Liver (tissue), 9 donors: ENCODE data around the gene ZNF579. TPM values are rescaled to one million over a fixed set of nuclear protein-coding genes. Genes with fewer than 3 reads are reported as not detected.

Experiments
- DNase-seq: peaks from one replicate; pipeline ENCODE4 v3.0.0-alpha.2; 2017; ENCODE audit warnings: low spot score
- H3K27ac ChIP-seq, 2 donors: one replicate each; pipeline ENCODE4 v1.7.0; 2013; ENCODE audit warnings: inconsistent platforms in 2 of 2, low read length in 2 of 2, control low read depth in 1 of 2, low read depth in 1 of 2, mild to moderate bottlenecking in 1 of 2
- H3K27me3 ChIP-seq, 4 donors: one replicate each; pipeline versions ENCODE4 v1.6.1 to v1.7.0; 2013; ENCODE audit warnings: low read length in 3 of 4, inconsistent platforms in 1 of 4, mild to moderate bottlenecking in 1 of 4, moderate library complexity in 1 of 4; ENCODE audit not compliant: control insufficient read depth in 4 of 4, insufficient read depth in 4 of 4
- H3K36me3 ChIP-seq, 4 donors: one replicate each; pipeline versions ENCODE4 v1.6.1 to v1.7.0; 2013; ENCODE audit warnings: low read length in 3 of 4, mild to moderate bottlenecking in 3 of 4, low read depth in 1 of 4, moderate library complexity in 1 of 4; ENCODE audit not compliant: control insufficient read depth in 4 of 4, insufficient read depth in 3 of 4
- H3K4me1 ChIP-seq, 4 donors: one replicate each; pipeline versions ENCODE4 v1.6.1 to v1.7.0; 2013; ENCODE audit warnings: low read length in 3 of 4, mild to moderate bottlenecking in 3 of 4, moderate library complexity in 1 of 4; ENCODE audit not compliant: control insufficient read depth in 4 of 4, insufficient read depth in 4 of 4
- H3K4me3 ChIP-seq, 3 donors: one replicate each; pipeline versions ENCODE4 v1.6.1 to v1.7.0; 2013; ENCODE audit warnings: low read length in 3 of 3, control low read depth in 1 of 3, low read depth in 1 of 3, mild to moderate bottlenecking in 1 of 3
- H3K9ac ChIP-seq, 2 donors: one replicate each; pipeline ENCODE4 v1.7.0; 2013; ENCODE audit warnings: low read length in 2 of 2, mild to moderate bottlenecking in 2 of 2, moderate library complexity in 2 of 2, control low read depth in 1 of 2, low read depth in 1 of 2
- H3K9me3 ChIP-seq, 4 donors: one replicate each; pipeline versions ENCODE4 v1.6.1 to v1.7.0; 2013; ENCODE audit warnings: low read length in 3 of 4; ENCODE audit not compliant: control insufficient read depth in 4 of 4
- CTCF ChIP-seq: fragments of 150-350 bp; IDR thresholded peaks from 2 replicates; pipeline ENCODE4 v1.5.1; 2017; ENCODE audit warnings: improper control_type of control experiment, low read depth, low read length; ENCODE audit not compliant: missing input control
- EGR1 ChIP-seq, 2 donors: IDR thresholded peaks; 2 replicates each; pipeline ENCODE4 v1.6.1; 2016 to 2018; ENCODE audit warnings: antibody characterized with exemption in 2 of 2, low read depth in 2 of 2
- FOXA1 ChIP-seq: IDR thresholded peaks from 2 replicates; pipeline ENCODE4 v1.6.1; 2016; ENCODE audit warnings: antibody characterized with exemption
- GABPA ChIP-seq, 2 donors: IDR thresholded peaks in 1 of 2; conservative IDR thresholded peaks in 1 of 2; 2 replicates each; pipeline ENCODE4 v1.6.1; 2016; ENCODE audit warnings: antibody characterized with exemption in 2 of 2, mild to moderate bottlenecking in 1 of 2, moderate library complexity in 1 of 2
- HNF4A ChIP-seq, 2 donors: conservative IDR thresholded peaks; 2 replicates each; pipeline ENCODE4 v1.6.1; 2016; ENCODE audit warnings: antibody characterized with exemption in 2 of 2, mild to moderate bottlenecking in 2 of 2
- HNF4G ChIP-seq: IDR thresholded peaks from 2 replicates; pipeline ENCODE4 v1.6.1; 2016; ENCODE audit warnings: antibody characterized with exemption
- JUND ChIP-seq, 2 donors: IDR thresholded peaks; 2 replicates each; pipeline ENCODE4 v1.6.1; 2016; ENCODE audit warnings: antibody characterized with exemption in 2 of 2
- MAX ChIP-seq: IDR thresholded peaks from 2 replicates; pipeline ENCODE4 v1.6.1; 2016; ENCODE audit warnings: antibody characterized with exemption
- RAD21 ChIP-seq, 2 donors: IDR thresholded peaks; 2 replicates each; pipeline ENCODE4 v1.6.1; 2016; ENCODE audit warnings: antibody characterized with exemption in 2 of 2, mild to moderate bottlenecking in 2 of 2
- REST ChIP-seq: IDR thresholded peaks from 2 replicates; pipeline ENCODE4 v1.6.1; 2016; ENCODE audit warnings: antibody characterized with exemption, mild to moderate bottlenecking
- RXRA ChIP-seq, 2 donors: IDR thresholded peaks; 2 replicates each; pipeline ENCODE4 v1.6.1; 2017 to 2018; ENCODE audit warnings: antibody characterized with exemption in 2 of 2, mild to moderate bottlenecking in 1 of 2
- SP1 ChIP-seq: IDR thresholded peaks from 2 replicates; pipeline ENCODE4 v1.6.1; 2018; ENCODE audit warnings: antibody characterized with exemption, mild to moderate bottlenecking
- TAF1 ChIP-seq: conservative IDR thresholded peaks from 2 replicates; pipeline ENCODE4 v1.6.1; 2016; ENCODE audit warnings: antibody characterized with exemption, mild to moderate bottlenecking
- YY1 ChIP-seq: IDR thresholded peaks from 2 replicates; pipeline ENCODE4 v1.6.1; 2016; ENCODE audit warnings: antibody characterized with exemption, mild to moderate bottlenecking
- WGBS: extraction: QIAGEN DNeasy Blood & Tissue Kit; methylation state at CpG from one replicate; pipeline ENCODE4 v1.1.7; 2013; 5-methylcytosine and 5-hydroxymethylcytosine counted together
- polyA plus RNA-seq, 2 donors: library from polyadenylated mRNA; stranded (reverse) in 1 of 2; unstranded in 1 of 2; fragments of 200-250 nt in 1 of 2; fragments of >200 nt in 1 of 2; fragmentation: Nextera tagmentation in 1 of 2; extraction: Ambion mirVana in 1 of 2; gene quantifications; one replicate each; pipeline versions ENCODE4 v1.2.1 to v1.2.3, GENCODE V29; 2013 to 2015
- total RNA-seq, 2 donors: library from RNA; depleted of rRNA; stranded (reverse); fragments of >200 nt; gene quantifications; one replicate each; pipeline ENCODE4 v1.2.3, GENCODE V29; 2014
- donor health status: healthy.
- donor health status: healthy.
- donor health status: healthy.
- donor health status: healthy.
- donor health status: healthy.

The ZNF579 gene
- total and polyA plus RNA-seq, 4 donors = 0.92 to 3.3 (median 1.2) TPM

GRCh38 chr19:55593096-55593772, 12.6 kb upstream of the ZNF579 start (continued):
- TF ChIP-seq REST (no peak), SP1 (no peak), YY1 (no peak), HNF4G (no peak), EGR1 (IDR thresholded peaks at IDR 0.05; ENCODE audit: low read depth in 2 of 2) (no peak), GABPA (IDR thresholded peaks at IDR 0.05 in 1 of 2, conservative IDR thresholded peaks at IDR 0.05 in 1 of 2) (no peak)

- Histone ChIP-seq H3K4me1 (no peaks in the 10 kb centered on the region), H3K9me3 (no peaks in the 10 kb centered on the region), H3K27ac (no peak overlapping the region), H3K36me3 (peaks cover 3 to 28% (median 12%) of the 10 kb centered on the region in 4 donors), H3K27me3 (no peaks in the 10 kb centered on the region), H3K4me3 (no peak overlapping the region), H3K9ac (no peak overlapping the region)
- DNase-seq = no peak
- 93% methylated on average over 73 of the region's 73 CpGs for WGBS
- TF ChIP-seq SP1 = no peak
- TF ChIP-seq REST = no peak
- no peak for TF ChIP-seq RXRA (IDR thresholded peaks at IDR 0.05)
- no peak for TF ChIP-seq CTCF
- no peak for TF ChIP-seq TAF1
- TF ChIP-seq JUND (IDR thresholded peaks at IDR 0.05) = no peak
- no peak for TF ChIP-seq MAX
- no peak for TF ChIP-seq FOXA1
- TF ChIP-seq GABPA (IDR thresholded peaks at IDR 0.05 in 1 of 2, conservative IDR thresholded peaks at IDR 0.05 in 1 of 2) = no peak
- no peak for TF ChIP-seq HNF4A (conservative IDR thresholded peaks at IDR 0.05)
- TF ChIP-seq YY1 = no peak
- TF ChIP-seq HNF4G = no peak
- TF ChIP-seq EGR1 (IDR thresholded peaks at IDR 0.05; ENCODE audit: low read depth in 2 of 2) = no peak
- TF ChIP-seq RAD21 (IDR thresholded peaks at IDR 0.05) = no peak
Measured at GRCh38 chr19:55592391-55593090, 11.9 kb upstream of the ZNF579 start.
